HG03378 (cell line): ENCODE data around the gene CHST1.
A peak's percentile ranks its signal among the peaks of the same experiment; 100 is the strongest.

Experiments
- ATAC-seq: cut with Tn5 transposase; IDR thresholded peaks from one replicate; pipeline ENCODE4 v1.9.1; 2021; ENCODE audit warnings: mild to moderate bottlenecking, moderate library complexity; ENCODE audit not compliant: unreplicated experiment

Gene CHST1

DNA sequence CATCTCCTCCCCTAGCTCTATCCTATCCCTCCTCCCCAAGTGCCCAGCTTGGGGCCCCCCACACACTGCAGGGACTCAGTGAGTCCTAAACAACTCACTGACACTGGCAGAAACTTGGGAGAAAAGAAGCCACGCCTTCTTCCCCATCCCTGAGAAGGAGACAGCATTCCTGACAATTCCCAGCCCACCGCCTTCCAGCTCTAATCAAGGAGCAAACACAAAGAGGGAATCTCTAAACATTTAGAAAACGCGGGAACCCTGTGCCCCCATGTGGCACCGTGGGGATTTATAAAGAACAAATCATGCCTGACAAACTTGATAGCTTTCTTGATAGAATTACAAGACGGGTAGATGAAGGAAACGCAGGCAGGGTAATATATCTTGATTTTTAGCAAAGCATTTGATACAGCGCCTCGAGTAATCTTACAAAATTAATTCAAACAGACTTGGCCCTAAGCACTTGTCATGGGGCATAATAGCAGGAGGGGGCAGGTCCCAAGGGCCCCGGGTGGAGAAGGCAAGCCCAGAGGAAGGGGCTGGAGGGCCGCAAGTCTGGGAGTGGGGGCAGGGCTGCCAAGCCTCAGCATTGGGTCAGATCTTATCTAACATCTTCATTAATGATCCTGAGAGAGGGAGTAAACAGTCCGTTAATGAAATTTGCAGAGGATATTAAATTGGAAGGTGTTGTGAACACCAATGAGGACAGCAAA, 4.5 kb downstream of the CHST1 start:
- ATAC-seq, result no peak

DNA sequence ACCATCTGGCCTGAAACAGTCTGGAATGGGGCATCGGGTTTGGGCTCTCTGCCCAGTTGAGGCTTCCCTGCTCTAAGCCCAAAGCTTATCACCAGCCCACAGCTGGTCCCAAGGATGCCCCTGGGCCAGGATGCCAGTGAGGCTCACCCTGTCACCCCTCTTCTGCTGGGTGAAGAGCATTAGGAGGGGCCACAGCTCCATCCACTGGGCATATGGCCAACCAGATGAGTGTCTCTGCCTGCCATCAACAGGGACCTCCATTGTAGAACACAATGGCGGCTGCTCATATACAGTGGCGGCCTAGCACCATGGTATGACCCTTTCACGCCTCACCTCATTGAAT, 5.6 kb downstream of the CHST1 start:
- no peak for ATAC-seq

DNA sequence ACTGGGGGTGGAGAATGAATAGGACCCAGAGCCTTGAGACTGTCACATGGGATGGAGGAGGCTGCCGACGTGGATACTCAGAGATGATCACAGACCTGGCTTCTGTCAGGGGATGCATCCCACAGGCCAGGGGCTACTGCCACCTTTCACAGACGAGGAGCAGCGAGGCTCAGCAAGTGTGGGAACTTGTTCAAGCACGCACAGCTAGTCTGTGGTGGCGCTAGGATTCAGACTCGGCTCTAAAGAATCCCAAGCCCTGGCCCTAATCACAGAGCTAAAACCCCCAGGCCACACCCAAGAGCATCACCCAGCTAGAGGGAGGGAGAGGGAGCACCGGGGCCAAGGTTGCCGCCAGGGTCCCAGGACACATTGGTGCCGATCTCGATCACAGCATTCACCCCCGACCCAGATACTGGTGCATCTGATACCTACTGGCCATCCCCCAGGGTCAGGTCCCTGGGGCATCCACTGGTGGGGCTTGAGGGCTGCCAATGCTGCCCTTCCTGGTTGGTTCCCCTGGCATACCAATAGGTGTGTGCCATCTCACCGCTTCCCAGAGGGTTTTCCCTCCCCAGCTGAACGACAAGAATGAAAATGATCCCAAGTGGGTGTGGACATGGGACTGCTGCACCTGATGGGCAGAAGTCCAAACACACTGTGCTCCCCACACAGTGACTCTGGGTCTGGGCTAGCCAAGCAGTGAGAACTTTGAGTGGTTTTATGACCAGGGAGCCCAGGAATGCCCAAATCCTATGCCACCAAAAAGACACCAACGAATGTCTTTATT, 6.2 kb downstream of the CHST1 start:
- ATAC-seq, result no peak

DNA sequence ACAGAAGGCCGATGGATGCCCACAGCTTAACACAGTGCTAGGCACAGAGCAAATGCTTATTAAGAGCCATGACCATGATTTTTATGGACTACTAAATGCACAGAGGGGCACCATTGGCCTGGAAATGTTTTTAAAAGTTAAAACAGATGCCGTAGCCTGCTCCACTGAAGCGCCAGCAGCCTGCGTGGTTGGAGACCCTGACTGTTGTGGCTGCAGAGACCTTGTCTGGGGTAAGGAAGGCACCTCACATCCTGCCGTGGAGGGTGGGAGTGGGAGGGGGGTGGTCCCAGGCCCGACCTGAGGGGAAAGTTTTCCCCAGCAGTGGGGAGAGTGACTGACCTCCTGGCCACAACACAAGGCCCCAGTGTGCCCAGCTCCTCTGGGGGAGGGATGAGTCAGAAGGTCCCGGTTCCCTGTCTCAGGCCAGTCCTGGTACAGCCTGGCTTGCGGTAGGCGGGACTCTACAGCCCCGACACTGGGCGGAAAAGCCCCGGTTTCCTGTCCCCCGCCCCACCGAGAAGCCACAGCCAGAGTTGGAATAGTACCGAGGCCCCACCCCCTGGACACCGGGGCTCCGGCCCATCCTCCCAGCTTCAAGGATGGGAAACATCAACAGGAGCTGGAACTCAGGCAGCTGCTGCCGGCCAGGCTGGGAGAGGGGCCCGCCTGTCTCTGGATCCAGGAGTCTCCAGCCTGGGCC, 7.0 kb downstream of the CHST1 start:
- ATAC-seq, result peak; percentile 41

DNA sequence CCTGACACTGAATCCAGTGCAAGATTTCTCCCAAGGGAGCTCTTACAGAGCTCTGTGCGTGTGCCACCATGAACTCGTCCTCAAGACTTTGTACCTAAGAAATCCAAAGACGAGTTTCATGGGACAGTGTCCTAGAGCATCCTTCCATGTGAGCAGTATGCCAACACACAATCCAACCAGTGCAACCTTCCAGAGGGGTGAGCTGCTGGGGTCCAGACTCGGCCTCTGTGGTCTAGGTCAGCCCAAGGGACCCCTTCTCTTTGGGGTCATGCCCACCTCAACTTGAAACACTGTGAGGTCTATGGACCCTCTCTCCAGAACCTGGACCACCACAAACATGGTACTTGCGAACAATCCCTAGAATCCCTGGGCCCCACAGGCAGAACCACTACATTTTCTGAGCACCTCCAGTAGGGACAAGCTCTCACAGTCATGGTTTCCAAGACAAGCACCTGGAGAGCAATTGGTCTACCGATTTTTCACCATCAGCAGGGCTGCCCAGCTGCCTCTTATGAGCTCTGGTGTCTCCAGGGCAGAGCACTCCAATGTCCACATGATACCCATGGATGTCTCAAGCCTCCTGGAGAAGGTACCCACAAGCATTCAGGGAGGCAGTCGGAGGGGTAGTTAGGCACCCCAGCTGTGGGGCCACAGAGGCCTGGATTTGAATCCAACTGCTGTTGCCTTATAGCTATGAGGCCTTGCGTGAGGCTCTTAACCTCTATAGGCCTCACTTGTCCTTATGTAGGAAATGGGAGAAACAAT, 7.7 kb downstream of the CHST1 start:
- ATAC-seq, result no peak

DNA sequence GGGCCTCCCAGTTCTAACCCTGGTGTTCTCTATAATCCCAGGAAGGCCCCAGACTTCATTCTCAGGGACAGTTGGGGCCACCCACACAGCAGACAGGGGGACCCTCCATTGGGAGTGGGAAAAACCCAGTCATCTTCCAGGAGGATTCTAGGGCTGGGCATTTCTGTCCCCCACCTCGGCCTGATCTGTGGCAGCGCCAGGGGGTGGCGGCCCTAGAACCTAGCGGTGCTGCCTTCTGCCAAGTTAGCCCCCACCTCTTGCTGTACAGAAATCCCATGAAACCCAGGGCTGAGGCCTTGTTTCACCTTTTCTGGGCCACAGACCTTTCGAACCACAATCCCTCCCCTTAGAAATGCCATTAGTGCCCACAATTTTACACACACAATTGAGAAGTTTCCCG, 9.6 kb downstream of the CHST1 start:
- ATAC-seq, result no peak

DNA sequence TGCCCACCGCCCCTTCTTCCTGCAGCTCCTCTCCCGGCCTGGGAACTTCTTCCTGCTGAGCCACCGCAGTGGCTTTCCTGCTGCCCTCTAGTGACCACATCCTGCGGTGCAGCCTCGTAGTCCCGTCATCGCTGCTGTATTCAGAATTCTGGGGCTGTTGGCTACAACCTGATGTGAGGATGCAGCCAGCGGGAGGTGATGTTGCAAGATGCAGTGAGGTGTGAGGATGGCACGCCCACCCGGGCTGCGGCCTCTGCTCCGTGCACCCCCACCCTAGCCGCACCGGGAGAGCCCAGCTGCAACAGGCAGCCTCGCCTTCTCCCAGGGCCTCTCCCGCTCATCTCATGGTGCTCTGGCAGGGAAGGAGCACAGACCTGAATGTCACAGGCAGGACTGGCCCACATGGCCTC, 10.1 kb downstream of the CHST1 start:
- ATAC-seq, result no peak

DNA sequence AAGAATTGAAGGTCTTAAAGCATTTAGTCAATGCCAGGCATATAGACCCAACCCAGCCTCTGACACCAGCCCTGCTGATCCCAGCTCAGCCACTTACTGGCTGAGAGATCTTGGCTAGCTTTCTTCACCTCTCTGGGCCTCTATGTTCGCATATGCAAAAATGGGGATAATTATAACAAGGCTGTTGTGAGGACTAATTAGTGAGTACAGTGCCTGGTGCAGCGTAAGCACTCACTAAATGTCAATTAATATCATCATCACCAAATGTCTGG, 10.5 kb downstream of the CHST1 start:
- no peak for ATAC-seq

DNA sequence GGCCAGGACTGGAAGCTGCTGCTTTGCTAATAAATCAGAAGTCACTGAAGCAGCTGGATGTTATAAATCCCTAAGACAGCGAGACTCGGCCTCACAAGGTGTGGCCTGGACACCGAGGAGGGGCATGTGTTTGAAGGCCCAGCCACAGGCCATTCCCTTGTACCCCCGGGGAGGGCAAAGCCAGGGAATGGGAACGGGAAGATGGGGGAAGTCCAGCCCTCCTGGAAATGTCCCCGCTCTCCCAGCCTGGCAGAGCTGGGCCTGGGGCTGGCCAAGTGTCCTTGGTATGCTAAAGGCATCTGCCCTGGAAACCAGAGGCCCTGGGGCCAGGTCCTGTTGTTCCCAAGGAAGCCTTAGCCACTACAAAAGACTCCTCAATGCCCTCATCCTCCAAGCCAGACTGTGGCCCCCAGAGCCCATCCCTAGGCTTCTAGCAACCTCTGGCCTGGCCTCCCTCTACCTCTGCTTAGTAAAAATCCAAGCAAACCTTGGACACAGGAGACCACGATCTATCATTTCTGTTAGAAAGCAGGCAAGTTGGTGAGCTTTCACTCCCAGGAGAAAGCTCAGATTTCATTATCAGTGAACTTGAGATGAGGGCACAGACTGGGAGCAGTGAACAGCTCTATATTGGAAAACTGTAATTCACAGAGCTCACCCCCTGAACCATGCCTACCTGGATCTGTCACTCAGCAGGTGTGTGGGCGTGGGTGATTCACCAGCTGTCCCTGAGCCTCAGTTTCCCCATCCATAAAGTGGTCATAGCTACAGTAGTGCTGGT, 11.0 kb downstream of the CHST1 start:
- no peak for ATAC-seq

DNA sequence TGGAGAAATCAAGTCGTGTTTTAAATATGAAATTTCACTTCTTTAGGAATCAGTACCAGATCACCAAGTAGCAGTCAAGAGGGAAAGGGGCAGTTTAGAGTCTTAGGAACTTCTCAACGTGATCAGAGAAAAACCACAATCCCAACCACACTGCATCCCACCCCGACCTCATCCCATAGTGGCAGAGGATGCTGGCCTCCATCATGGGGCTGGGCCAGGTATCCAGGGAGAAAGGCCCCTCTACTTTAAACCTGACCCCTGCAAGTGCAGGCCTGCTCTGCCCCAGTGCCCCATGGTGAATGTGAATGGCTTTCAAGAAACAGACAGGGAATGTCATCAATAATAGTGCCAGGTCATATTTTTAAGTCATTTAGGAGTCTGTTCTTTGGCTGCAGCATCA, 12.1 kb downstream of the CHST1 start:
- ATAC-seq, result no peak

DNA sequence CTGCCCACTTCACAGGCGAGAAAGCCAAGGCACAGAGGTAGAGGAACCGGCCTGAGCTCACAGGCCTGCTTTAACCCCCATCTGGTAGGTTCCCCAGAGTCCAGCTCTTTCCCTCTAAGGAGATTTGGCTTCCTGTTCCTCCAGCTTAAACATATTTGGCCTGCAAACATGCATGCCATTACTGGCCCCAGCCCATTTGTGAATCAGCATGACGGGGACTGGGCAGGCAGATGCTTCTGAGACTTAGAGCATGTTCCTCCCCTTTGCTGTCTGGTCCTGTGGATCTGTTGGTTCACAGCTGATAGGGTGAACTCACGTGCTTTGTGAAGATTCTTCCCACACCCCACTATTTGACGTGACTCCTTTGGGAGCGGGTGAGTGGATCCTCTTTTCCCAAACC, 12.6 kb downstream of the CHST1 start:
- ATAC-seq, result no peak

DNA sequence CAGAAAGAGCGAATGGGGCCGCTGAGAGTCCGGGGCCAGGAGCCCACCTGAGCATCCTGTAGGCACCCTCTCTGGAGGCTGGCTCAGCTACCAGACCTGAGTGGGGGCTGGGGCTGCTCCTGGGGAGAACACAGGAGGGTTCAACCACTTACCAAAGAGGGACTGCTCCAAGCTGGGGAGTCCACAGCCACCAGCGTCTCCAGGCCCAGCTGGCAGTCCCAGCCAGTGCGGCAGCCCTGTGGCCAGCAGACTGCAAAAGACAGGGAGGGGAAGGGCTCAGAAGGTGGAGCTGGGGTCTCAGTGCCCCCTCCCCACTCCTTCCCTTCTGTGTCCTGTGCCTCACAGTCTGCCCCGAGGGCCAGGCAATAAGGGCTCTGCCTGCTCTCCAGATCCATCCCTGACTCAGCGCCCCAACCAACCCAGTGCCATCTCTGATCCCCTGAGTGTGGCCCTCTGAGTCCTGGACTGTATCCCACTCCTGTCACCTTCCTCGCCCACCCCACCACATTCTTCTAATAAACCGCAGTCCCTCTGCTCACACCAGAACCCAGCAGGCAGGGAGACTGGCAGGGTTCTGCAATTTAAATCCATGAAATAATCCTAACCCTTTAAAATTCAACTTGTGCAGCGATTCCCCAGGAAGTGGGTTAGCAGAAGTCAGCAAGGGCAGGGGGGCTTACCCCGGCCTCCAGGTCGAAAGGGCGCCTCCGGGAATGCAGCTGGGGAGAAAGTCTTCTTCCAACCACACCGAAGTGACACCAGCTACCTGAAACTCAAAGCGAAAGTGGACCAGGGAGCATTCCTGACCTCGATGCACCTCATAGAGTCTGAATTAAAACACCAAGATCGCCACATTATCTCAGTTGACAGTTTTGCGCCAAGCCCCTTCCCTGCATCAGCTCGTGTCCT, 13.3 kb downstream of the CHST1 start:
- no peak for ATAC-seq

DNA sequence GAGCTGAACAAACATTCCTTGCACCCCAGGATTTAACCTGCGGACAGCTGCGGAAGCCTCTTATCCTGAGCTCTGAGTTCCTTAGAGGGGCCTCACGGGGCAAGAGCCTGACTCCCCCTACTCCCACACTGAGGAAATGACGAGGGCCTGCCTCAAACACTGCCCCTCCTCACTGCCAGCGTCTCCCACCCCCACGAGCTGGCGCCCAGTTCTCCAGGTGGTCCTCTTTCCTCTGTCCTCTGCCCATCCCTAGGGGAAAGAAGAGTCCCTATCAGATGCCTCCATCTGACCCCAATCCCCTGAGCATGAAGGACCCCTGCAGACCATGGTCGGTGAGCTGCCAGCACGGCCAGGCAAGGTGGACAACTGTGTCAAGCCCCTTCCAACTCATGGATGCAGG, 14.3 kb downstream of the CHST1 start:
- no peak for ATAC-seq

DNA sequence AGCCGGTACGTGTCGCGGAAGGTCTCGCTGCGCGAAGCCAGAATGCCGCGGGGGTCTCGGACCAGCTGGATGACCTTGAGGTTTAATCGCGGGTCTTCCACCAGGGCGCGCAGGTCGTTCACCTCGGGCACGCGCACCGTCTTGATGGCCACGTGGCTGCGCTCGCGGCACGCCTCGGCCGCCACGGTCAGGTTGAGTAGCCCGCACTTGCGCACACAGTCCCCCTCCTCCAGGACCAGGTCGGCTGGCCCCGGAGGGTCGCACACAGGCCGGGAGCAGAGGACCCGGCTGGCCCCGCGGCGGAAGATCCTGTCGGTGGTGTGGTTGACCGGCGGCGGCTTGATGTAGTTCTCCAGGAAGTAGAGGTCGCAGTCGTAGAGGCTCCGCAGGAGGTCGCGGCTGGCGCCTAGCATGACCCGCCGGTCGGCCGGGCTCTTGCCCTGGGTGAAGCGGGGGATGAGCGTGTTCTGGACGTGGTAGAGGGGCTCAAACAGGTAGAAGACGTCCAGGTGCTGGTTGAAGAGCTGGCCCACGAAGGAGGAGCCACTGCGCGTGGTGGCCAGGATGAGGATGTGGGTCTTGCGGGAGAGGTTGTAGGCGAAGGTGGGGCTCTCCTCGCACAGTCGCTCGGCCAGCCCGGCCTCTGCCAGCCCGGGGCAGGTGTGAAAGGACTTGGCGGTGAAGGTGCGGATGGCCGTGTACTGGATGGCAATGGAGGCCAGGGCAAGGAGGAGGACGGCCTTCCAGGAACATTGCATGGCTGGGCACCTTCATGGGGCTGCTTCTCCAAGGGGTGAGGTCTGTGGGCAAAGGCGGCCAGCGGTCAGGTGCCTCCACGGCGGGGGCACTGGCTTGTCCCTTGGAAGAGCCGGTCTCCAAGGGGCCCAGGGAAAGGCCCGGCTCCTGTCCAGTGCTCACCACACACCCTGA, 15.0 kb downstream of the CHST1 start:
- ATAC-seq, result no peak

DNA sequence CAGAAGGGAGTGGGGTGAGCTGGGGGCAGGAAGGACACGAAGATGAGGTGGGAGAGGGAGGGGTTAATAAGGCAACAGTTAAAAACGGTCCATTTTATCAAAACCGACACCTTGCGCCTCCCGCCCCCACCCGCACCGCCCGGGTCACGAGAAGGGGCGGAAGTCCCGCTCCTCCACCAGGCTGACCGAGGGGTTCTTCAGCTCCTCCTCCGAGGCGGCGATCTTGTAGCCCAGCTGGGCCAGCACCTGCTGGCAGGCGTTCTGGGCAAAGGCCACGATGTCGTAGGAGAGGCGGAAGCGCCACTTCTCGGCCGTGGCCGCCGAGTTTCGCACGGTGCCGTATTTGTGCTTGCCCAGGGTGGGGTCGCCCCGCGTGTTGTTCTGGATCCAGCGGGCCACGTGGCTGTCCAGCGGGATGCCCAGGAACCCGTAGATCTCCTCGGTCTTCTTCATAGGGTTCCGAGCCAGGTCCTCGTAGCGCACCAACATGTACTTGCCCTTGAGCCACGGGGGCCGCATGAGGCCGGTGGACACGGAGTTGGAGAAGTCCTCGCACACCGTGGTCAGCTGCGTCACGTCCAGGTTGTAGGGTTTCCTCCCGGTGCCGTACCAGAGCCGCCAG, 15.8 kb downstream of the CHST1 start:
- no peak for ATAC-seq

DNA sequence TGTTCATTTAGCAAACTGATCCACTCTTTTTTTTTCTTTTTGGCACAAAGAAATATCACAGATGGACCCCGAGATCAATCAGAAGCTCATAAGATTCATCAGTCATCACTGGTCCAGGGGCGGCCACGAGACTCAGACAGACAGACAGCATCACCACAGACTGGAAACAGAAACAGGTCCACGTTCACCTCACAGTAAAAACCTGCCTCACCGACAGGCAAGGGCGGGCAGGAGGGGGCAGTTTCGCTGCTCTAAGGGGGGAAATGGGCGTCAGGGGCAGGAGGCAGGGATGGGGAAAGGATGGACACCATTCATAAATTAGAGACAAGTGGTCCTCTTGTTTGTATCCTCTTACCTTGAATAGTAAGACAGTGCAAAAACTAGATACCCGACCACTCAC, 16.5 kb downstream of the CHST1 start:
- ATAC-seq, result no peak

DNA sequence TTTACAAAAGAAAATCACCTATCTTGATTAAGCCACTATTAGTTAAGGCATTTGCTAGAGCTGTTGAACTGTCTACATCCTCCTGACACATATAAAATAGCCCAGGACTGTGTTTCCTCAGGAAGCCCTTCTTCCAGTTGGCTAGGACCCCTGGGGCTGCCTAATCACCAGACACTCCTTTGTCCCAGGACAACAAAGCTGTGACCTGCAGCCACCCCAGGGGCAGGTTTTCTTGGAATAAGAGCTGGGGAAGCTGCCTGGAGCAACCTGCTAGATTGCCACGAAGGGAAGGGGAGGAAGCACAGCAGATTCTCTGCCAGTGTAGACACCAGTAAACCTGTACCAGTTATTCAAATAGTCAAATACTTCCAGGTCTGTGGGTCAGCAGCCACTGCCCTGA, 17.6 kb downstream of the CHST1 start:
- no peak for ATAC-seq

DNA sequence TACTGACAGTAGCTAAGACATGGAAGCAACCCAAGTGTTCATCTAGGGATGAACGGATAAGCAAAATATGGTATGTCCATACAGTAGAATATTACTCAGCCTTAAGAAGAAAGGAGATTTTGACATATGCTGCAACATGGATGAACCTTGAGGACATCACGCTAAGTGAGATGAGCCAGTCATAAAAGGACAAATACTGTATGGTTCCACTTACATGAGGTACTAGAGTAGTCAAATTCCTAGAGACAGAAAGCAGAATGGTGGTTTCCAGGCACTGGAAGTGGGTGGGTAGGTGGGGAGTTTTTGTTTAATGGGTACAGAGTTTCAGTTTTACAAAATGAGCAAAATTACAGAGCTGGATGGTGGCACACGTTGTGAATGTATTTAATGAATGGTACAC, 18.1 kb downstream of the CHST1 start:
- ATAC-seq, result no peak
